OCI-M2 (cell line): ENCODE data around the gene TAF1.
"Not testable (repeated sequence)": the region's sequence is repeated elsewhere in the genome, so short reads cannot be mapped to it uniquely, and the experiment has no call there.

Experiments used
- DNase-seq: peaks from one replicate; lab custom pipeline; 2025; ENCODE audit not compliant: unreplicated experiment; lab: John Stamatoyannopoulos, UW

Gene TAF1

DNA sequence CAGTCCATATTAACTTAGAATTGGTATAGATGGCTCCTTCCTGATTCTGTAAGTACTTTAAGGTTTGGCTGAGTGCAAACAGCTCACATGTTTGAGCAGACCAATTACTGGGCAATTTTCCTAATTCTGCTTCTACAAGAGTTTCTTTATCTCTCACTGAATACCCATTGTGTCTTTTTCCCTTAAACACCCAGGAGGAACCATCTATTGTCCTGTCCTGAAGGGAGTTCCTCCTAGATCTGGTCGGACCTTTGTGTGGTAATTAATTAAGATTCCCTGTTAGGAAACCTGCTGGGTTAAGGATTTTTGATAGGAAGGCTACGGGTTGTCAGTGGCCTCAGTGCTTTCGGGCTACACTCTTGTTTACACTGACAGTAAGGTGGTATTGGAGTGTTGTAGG is 129.8 kb downstream of the TAF1 start:
- DNase-seq = not testable (repeated sequence)

DNA sequence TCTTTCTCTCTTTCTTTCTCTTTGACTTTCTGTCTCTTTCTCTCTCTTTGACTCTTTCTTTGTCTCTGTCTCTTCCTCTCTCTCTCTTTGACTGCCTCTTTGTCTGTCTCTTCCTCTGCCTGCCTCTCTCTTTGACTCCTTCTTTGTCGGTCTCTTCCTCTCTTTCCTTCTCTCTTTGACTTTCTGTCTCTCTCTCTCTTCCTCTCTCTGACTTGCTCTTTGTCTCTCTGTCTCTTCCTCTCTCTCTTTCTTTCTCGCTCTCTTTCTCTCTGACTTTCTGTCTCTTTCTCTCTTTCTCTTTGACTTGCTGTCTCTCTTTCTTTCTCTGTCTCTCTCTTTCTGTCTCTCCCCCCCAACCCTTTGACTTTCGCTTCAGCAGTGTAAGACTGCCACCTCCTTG is 130.3 kb downstream of the TAF1 start:
- no peak for DNase-seq

DNA sequence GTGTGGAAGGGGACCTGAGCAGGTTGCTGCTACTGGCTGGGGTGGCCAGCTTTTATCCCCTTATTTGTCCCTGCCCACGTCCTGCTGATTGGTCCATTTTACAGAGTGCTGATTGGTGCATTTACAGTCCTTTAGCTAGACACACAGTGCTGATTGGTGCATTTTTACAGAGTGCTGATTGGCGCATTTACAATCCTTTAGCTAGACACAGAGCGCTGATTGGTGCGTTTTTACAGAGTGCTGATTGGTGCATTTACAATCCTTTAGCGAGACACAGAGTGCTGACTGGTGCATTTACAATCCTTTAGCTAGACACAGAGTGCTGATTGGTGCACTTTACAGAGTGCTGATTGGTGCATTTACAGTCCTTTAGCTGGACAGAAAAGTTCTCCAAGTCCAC is 135.9 kb downstream of the TAF1 start:
- DNase-seq = not testable (repeated sequence)

DNA sequence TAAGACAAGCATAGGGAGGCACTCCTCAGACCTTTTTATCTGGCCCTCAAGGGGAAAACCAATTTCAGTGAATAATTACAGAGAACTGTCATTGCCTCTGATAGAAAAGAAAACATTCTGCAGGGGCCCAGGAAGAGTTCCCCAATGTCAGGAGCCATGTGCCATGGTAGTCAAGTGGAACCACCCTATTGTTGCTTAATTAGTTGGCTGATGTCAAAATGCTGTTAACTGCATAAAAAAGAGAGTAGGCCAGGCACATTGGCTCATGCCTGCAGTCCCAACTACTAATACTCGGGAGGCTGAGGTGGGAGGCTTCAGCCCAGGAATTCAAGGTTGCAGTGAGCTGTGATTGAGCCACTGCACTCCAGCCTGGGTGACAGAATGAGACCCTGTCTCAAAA is 138.2 kb downstream of the TAF1 start:
- DNase-seq = no peak

DNA sequence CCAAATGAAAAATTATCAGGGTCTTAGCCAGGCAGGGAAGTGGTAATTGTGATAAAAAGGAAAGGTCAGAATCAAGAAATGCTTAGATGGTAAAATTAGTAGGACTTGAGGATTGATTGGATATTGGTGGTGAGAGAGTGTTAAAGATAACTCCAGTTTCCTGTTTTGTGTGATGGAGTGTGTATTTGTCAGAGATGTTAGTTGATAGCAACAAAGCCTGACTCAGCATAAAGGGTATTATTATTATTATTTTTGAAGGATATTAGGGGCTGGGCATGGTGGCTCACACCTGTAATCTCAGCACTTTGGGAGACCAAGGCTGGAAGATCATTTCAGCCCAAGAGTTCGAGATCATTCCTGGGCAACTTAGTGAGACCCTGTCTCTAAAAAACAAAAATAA is 143.1 kb downstream of the TAF1 start:
- DNase-seq = no peak

DNA sequence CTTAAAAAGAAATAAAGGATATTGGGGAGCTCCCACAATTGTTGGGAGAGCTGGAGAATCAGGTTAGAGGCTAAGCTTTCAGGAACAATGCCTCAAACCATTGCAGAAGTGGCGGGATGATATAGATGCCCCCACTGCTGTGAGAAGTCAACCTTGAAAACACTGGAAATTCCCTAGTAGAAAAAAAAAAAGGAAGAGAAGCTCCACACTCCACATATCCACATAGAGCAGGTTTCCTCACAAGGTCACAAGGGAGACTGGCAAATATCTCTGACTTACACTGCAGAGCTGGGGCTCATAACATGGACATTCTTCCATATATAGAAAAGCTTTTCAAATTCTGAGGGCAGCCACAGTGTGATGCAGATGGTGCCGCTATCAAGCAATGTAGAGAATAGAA is 144.0 kb downstream of the TAF1 start:
- no peak for DNase-seq

DNA sequence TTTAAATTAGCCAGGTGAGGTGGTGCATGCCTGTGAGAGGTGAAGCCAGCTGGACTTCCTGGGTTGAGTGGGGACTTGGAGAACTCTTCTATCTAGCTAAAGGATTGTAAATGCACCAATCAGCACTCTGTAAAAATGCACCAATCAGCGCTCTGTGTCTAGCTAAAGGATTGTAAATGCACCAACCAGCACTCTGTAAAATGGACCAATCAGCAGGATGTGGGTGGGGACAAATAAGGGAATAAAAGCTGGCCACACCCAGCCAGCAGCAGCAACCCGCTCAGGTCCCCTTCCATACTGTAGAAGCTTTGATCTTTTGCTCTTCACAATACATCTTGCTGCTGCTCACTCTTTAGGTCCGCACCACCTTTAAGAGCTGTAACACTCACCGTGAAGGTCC is 147.6 kb downstream of the TAF1 start:
- DNase-seq = not testable (repeated sequence)

DNA sequence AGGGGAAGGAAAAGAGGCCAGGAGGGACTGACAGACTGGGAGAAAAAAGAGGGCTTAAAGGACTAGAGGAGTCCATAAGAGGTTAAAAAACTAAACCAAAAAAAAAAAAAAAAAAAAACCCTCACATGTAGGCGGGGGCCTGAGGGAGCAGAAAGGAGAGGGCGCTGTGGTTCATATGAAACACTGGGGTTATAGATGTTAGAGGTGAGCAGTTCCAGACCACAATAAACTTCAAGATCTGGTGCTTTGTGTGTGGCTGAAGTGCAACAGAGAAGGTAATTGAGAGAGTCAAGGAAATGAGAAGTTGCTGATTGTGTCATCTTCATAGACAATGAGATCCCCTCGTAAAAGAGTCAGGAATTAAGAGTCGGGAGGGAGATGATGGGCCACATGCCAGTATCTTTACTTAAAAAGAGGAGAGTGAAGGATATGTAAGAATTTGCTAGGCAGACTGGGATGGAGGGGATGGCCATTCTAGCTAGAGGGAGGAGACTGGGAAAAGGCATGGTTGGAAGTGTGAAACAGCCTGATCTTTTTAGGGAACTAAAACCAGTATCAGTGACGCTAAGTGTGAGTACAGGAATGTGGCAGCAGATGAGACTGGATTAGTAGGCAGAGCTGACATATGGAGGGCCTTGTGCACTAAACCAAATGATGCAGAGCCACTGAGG is 148.3 kb downstream of the TAF1 start:
- DNase-seq = no peak

DNA sequence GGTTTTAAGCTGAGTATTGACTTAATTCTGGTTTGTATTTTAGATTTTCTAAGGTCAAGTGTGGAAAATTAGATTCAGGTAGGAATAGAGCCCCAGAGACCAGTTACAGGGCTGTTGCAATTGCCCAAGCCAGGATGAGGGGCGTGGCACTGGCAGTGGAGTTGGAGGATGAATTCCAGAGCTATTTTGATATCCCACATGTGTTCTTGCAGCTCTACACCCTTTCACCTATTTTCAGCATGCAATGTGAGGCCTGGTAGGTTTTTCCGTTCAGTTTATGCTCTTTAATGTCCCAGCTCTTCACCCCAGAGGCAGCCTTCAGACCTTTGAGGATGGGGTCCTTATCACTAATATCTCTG is 148.9 kb downstream of the TAF1 start:
- no peak for DNase-seq
